Testis (tissue), 2 donors: ENCODE results near the gene RABGGTB.

Experiments used
- CTCF ChIP-seq, 3 experiments: fragments of 450-650 bp in 2 of 3; fragments of 200-600 bp in 1 of 3; sonication (generic) in 1 of 3; IDR thresholded peaks; one replicate each; pipeline ENCODE4 v1.5.1; 2016 to 2019; ENCODE audit warnings: antibody characterized with exemption in 3 of 3, mild to moderate bottlenecking in 2 of 3, moderate library complexity in 1 of 3
- POLR2A ChIP-seq: fragments of 450-650 bp; IDR thresholded peaks from one replicate; pipeline ENCODE4 v1.6.1; 2017; ENCODE audit warnings: antibody characterized with exemption, mild to moderate bottlenecking, moderate library complexity

GRCh38 chr1:75797273-75797588 lies 11.2 kb downstream of the RABGGTB start:
- no peak for TF ChIP-seq POLR2A
- no peak for TF ChIP-seq CTCF (IDR thresholded peaks at IDR 0.05)
